ENCODE measurements around the gene DNAJB1. TPM values are rescaled to one million over a fixed set of nuclear protein-coding genes. Genes with fewer than 3 reads are reported as not detected.
"Not testable (repeated sequence)": the region's sequence is repeated elsewhere in the genome, so short reads cannot be mapped to it uniquely, and the experiment has no call there.

Gene DNAJB1
- 10 to 100 TPM; 45.0 to 45.7 TPM for total RNA-seq

DNA sequence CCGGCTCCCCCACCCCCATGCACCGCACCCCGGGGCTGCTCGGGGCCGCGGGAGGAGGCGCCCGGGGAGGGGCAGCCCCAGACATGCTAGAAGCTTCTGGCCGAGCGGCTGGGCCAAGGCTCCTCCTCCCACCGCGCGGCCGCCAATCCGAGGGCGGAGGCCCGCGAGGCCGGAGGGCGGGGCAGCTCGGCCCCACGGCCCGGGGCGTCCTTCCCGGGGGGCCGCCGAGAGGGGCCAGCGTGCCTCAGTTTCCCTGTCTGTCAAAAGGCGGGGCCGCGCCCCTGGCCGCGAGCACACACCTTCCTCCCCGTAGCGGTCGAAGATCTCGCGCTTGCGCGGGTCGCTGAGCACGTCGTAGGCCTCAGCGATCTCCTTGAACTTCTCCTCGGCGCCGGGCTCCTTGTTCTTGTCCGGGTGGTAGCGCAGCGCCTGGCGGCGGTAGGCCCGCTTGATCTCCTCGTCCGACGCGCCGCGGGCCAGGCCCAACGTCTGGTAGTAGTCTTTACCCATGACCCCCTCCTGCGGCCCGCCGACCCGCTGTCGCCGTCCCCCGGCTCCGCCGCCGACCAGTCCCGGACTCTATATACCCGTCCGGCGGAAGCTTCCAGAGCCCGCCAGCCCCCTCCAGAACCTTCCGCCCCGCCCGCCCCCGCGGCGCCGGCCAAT, at the start of gene DNAJB1:
Gene DNAJB1, minus strand, starts transcription at position 558 of the 666 bp plus-strand sequence. Its CDS starts 48 bp downstream, at position 510.
- Mint-ChIP-seq H3K4me1 (peaks cover 62% of the 10 kb centered on the region), H3K27me3 (no peaks in the 10 kb centered on the region), H3K4me3 (peak within 1 kb of the TSS; percentile 92), H3K27ac (peak within 1 kb of the TSS; percentile 95), H3K36me3 (peaks cover 39% of the 10 kb centered on the region), H3K9me3 (no peaks in the 10 kb centered on the region)
- DNase-seq, result peak; percentile 78

DNA sequence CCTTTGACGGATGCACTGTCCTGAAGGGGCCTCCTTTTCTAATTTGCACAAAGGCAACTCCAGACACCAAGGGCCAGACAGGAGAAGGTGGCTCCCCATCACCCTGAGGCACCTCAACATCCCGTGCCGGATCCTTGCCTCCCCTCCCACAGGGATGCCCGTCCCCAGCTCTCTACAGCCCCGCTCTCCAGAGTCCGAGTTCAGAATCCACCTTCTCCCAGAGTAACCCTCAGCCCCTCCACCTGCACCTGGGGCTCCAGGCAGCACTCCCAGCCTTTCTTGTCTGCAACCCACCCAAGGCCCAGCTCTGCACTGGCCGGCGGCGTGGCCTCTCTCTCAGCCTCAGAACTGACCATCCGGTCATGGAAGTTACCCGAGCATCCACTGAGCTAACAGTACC, 48.9 kb upstream of the DNAJB1 start:
- no peaks in the 10 kb centered on the region for H3K9me3 Mint-ChIP-seq
- H3K4me1 Mint-ChIP-seq, result peaks cover 23% of the 10 kb centered on the region
- DNase-seq, result no peak
- peak overlapping the region; percentile 6 for H3K27ac Mint-ChIP-seq
- H3K36me3 Mint-ChIP-seq, result peaks cover 14% of the 10 kb centered on the region
- H3K27me3 Mint-ChIP-seq, result no peaks in the 10 kb centered on the region
- no peak overlapping the region for H3K4me3 Mint-ChIP-seq

DNA sequence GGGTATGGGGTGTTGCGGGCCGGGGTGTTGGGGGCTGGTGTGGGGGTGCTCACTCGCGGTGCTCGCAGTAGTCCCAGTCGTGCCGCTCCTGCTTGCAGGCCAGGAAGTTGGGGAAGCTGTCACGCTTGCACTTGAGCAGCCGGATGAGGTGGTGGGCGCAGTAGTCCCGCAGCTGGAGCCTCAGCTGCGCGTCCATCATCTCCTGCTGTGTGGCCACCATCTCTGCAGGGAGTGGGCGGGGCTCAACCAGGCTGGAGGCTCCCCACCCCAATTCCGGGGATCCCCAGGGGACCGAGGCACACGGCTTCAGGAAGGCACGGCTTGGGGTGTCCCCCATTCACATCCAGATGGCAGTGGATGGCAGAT, 48.5 kb upstream of the DNAJB1 start:
- Mint-ChIP-seq H3K9me3 (no peaks in the 10 kb centered on the region), H3K4me1 (peaks cover 22% of the 10 kb centered on the region), H3K27ac (no peak overlapping the region), H3K36me3 (peaks cover 14% of the 10 kb centered on the region), H3K27me3 (no peaks in the 10 kb centered on the region), H3K4me3 (no peak overlapping the region)
- DNase-seq, result no peak

DNA sequence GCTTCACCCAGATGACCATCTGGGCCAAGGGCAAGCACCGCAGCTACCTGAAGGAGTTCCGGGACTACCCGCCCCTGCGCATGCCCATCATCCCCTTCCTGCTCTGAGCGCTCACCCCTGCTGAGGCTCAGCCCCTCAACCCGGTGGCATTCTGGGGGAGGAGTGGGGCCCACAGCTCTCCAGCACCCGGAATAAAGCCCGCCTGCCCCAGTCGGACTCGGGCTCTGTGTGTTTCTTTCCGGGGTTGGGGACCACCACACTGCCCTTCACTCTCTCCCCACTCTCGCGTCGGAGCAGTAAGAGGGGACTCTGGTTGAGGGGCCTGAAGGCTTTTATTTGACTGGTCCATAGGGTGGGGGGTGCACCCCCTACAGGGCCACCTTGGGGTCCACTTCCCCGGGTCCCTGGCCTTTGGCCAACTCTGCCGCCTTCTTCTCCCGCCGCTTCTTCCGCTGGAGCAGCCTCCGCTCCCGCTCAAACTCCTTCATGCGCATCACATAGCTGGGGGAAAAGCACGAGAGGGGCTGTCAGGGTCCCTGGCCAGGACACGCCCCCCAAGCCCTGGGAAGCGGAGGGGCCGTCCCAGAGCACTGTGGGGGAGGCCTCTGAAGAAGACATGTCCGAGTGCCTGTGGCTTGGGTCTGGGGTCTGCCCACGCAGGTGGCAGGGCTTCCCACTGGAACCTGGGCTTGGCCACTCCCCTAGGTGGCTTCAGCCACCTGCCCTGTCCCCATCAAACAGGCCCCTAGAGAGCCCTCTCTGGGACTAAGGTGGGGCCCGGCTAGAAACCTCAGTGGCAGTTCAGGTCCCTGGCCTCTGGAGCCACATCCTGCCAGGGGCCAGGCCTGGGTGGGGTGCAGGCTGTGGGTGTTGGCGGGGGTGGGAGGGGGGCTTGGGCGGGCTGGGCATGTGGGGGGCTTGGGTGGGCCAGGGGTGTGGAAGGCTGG, 47.8 kb upstream of the DNAJB1 start:
- H3K27me3 Mint-ChIP-seq, result no peaks in the 10 kb centered on the region
- H3K9me3 Mint-ChIP-seq, result no peaks in the 10 kb centered on the region
- peaks cover 12% of the 10 kb centered on the region for H3K36me3 Mint-ChIP-seq
- DNase-seq, result no peak
- no peak overlapping the region for H3K4me3 Mint-ChIP-seq
- peaks cover 21% of the 10 kb centered on the region for H3K4me1 Mint-ChIP-seq
- no peak overlapping the region for H3K27ac Mint-ChIP-seq

DNA sequence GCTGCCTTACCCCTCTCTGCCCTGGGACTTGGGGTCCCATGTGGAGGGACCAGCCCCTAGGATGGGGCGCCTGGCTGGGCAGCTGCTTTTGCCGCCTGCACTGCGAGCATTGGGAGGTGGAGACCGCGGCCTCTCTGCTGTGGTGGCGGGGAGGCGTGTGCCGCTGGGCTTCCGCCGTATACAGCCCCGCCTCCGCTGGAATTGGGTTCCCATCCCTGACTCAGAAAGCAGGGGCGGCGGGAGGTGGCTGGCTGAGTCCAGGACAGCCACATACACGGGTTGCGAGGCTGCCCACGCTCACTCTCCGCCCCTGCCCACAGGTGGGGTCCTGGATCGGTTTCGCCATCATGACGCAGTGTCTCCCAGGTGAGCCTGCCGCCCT, 47.1 kb upstream of the DNAJB1 start:
- Mint-ChIP-seq H3K27ac (no peak overlapping the region), H3K4me3 (no peak overlapping the region), H3K27me3 (no peaks in the 10 kb centered on the region), H3K36me3 (peaks cover 12% of the 10 kb centered on the region), H3K9me3 (no peaks in the 10 kb centered on the region), H3K4me1 (peaks cover 18% of the 10 kb centered on the region)
- DNase-seq, result no peak

DNA sequence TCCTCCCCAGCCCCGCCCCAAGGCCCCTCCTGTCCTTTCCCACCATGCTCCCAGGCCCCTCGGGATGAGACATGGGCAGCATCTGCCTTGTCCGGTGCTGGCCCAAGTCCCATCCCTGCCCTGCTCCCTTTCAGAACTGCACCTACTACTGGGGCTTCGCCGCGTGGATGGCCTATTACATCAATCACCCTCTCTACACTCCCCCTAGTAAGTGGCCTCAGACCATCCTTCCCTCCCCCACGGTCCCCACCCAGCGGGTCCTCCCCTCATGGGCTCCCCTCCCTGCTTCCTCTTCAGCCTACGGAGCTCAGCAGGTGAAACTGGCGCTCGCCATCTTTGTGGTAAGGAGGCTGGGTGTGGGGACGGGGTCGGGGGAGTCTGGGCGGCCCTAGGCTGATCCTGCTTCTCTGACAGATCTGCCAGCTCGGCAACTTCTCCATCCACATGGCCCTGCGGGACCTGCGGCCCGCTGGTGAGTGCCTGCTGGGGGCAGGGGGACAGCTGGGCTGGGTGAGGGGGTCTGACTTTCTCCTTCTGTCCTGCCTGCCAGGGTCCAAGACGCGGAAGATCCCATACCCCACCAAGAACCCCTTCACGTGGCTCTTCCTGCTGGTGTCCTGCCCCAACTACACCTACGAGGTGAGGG, 46.6 kb upstream of the DNAJB1 start:
- not testable (repeated sequence) for H3K9me3 Mint-ChIP-seq, H3K4me3 Mint-ChIP-seq, DNase-seq, H3K27me3 Mint-ChIP-seq, H3K27ac Mint-ChIP-seq
- peaks cover 12% of the 10 kb centered on the region for H3K36me3 Mint-ChIP-seq
- peaks cover 19% of the 10 kb centered on the region for H3K4me1 Mint-ChIP-seq

DNA sequence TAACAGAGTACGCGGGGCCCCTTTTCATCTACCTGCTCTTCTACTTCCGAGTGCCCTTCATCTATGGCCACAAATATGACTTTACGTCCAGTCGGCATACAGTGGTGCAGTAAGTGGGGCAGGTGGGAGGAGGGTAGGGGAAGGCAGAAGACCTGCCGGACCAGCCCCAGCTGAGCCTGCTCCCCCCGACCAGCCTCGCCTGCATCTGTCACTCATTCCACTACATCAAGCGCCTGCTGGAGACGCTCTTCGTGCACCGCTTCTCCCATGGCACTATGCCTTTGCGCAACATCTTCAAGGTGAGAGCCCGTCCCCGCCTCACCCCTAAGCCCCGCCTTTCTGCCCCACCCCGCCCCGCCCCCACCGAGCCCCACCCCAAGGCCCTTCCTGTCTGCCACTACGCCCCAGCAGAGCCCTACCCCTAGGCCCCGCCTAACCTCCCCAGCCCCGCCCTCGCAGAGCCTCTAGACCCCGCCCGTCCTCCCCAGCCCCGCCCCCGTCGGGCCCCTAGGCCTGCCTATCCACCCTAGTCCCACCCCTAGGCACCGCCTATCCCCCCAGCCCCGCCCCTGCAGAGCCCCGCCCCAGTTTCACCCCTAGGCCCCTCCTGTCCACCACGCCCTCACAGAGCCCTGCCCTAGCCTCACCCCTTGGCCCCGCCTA, 45.9 kb upstream of the DNAJB1 start:
- H3K27ac Mint-ChIP-seq, result no peak overlapping the region
- H3K36me3 Mint-ChIP-seq, result peaks cover 12% of the 10 kb centered on the region
- H3K4me1 Mint-ChIP-seq, result peaks cover 18% of the 10 kb centered on the region
- no peak overlapping the region for H3K4me3 Mint-ChIP-seq
- peak; percentile 70 for DNase-seq
- no peaks in the 10 kb centered on the region for H3K27me3 Mint-ChIP-seq
- H3K9me3 Mint-ChIP-seq, result no peaks in the 10 kb centered on the region

DNA sequence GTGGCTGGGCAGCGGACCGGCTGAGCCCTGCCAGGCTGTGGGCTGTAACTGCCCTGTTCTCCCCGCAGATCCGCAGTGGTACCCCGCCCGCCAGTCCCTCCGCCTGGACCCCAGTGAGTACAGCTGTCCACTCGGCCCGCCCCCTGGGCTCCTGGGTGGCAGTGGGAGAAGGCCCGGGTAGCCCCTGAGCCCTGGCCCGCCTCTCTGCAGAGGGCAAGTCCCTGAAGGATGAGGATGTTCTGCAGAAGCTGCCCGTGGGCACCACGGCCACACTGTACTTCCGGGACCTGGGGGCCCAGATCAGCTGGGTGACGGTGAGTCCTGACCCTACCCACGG, 45.4 kb upstream of the DNAJB1 start:
- no peak overlapping the region for H3K4me3 Mint-ChIP-seq

DNA sequence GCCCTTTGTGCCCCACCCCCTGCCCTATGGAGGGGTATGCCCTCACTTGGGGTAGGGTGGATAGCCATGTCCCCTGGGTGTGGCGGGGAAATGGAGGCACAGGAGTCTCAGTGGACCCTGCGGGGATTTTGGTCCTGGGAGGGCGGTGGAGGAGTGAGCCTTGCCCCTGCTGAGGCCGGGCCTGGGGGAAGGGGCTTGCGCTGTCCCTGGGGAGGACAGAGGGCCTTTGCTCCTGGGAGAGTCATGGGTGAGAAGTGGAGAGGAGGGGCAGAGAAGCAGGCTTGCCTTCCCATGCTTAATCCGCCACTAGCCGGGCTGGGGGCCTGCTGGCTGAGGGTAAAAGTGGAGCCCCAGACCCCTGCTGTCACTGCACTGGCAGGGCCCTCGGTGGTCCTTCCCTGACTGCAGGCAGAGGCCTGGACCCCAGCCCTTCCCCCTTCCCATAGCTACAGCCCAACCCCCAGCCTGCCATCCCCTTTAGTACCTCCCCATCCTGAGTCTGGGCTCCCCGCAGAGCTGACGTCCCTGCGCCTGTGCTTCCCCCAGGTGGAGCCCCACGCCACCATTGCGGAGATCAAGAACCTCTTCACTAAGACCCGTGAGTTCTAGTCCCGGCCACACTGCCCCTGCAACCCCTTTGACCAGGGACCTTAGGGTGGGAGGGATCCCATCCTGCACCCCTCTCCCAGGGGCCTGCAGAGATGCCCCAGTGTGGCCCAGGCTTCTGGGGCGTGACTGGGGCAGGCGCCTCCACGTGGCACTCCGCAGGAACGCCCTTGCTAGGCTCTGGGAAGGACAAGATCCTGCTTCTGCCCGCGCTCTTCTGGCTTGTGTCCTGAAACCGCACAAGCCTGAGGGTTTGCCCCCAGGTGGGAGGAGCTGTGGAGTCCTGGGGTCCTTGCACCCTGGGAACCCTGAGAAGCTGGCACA, 44.7 kb upstream of the DNAJB1 start:
- Mint-ChIP-seq H3K4me1 (peaks cover 12% of the 10 kb centered on the region), H3K27me3 (no peaks in the 10 kb centered on the region), H3K4me3 (no peak overlapping the region), H3K27ac (no peak overlapping the region), H3K36me3 (peaks cover 5% of the 10 kb centered on the region), H3K9me3 (no peaks in the 10 kb centered on the region)
- no peak for DNase-seq

More for the DNA sequence above, 45.4 kb upstream of the DNAJB1 start:
- H3K36me3 Mint-ChIP-seq, result peaks cover 8% of the 10 kb centered on the region
- H3K27me3 Mint-ChIP-seq, result no peaks in the 10 kb centered on the region
- H3K4me1 Mint-ChIP-seq, result peaks cover 16% of the 10 kb centered on the region
- H3K9me3 Mint-ChIP-seq, result no peaks in the 10 kb centered on the region
- DNase-seq, result no peak
- no peak overlapping the region for H3K27ac Mint-ChIP-seq

DNA sequence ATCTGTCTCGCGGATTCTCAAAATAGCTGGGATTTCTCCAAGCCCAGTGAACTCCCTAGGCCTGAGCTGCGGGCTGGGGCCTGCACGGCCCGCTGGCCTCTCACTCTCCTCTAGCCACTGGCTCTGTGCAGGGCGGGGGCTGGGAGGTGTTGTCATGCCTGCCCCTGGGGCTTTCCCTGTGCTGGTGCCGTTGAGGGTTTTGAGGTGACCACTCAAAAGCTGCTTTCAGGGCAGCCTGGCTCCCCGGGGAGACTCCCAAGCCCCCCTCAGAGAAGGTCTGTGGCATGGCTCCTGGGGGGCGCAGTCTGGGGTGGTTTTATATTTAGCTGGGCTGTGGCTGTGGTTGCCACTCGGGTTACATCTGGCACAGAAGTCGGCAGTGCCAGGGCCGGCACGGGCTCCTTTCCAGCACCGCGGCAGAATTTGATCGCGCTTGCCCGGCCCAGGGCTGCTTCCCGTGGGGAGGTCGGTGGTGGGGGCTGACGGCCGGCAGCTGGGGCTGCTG, 43.7 kb upstream of the DNAJB1 start:
- Mint-ChIP-seq H3K4me3 (no peak overlapping the region), H3K4me1 (peaks cover 9% of the 10 kb centered on the region), H3K27ac (peak overlapping the region; percentile 49)

DNA sequence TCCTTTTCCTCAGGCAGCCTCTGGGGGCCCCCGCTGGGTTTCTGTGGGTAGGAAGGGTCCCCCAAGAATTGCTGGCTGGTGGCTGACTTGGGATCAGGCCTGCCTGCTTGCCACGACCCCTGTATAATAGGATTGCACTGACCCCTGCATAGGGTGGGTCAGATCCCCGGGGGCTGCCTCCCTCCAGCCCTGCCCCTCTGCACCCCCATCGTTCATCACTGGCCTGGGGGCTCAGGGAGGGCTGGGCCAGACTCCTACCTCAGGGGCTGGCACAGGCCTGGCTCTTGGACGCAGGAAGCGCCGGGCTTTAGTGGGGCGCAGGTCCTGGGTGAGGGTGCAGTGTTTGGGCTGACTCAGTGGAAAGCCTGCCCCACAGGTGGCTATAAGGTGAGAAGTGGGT, 43.1 kb upstream of the DNAJB1 start:
- DNase-seq, result no peak
- H3K27ac Mint-ChIP-seq, result no peak overlapping the region
- peaks cover 5% of the 10 kb centered on the region for H3K36me3 Mint-ChIP-seq
- H3K4me3 Mint-ChIP-seq, result no peak overlapping the region
- H3K4me1 Mint-ChIP-seq, result peaks cover 13% of the 10 kb centered on the region
- no peaks in the 10 kb centered on the region for H3K27me3 Mint-ChIP-seq
- H3K9me3 Mint-ChIP-seq, result no peaks in the 10 kb centered on the region

More for the DNA sequence above, 43.7 kb upstream of the DNAJB1 start:
- Mint-ChIP-seq H3K9me3 (no peaks in the 10 kb centered on the region), H3K27me3 (no peaks in the 10 kb centered on the region), H3K36me3 (peaks cover 5% of the 10 kb centered on the region)
- DNase-seq, result no peak

DNA sequence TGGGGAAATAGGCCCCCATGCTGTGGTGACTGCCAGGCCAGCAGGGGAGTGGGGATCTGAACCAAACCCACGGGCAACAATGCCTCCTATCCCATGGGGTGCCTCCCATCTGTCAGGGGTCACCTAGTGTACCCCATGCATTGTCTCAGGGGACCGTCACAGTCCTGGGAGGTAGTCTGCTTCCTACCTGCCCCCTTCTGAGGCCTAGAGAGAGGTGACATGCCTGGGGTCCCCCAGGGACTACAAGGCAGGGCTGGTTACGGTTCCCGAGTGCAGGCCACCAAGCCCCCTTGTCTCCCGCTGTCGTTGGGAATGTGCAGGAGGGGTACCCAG, 42.5 kb upstream of the DNAJB1 start:
- Mint-ChIP-seq H3K27me3 (no peaks in the 10 kb centered on the region), H3K27ac (no peak overlapping the region), H3K9me3 (no peaks in the 10 kb centered on the region), H3K4me1 (peaks cover 18% of the 10 kb centered on the region), H3K4me3 (no peak overlapping the region), H3K36me3 (peaks cover 5% of the 10 kb centered on the region)
- no peak for DNase-seq

DNA sequence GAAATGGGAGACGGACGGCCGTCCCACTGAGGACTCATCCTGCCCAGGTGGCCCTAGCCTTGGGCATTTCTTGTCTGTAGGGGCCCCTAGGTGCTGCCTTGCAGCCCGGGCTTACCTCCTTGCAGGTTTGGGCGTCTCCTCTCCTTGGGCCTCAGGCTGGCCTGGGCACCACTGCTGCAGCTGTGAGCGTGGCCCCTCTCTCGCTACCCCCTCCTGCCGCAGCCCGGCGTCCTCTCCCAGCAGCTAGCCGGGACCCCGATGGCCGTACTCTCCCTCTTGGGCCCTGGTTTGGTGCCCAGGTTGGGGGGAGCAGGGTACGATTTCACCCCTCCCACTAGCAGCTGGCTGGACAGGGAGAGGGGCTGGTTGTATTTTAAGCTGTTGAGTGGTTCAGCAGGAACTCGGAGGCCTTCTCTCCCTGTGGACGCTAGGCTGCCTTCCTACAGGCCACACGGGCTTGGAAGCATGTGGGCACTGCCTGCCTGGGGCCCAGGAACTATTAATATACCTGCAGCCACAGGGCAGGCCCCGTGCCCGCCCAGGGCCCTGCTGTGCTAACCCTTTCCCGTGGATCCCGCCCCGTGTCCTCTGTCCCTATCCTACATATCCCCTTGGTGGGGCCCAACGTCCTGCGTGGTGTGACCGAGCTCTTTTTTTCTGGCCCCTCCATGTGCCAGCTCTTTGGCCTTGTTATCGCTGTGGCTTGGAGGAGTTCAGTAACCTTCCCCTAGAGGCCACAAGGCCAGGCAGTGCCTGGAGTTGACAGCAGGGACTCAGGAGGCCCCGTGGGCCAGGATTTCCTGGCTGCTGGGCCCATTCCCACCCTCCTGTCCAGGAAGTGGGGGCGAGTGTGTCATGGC, 41.9 kb upstream of the DNAJB1 start:
- H3K4me3 Mint-ChIP-seq, result no peak overlapping the region

More for the DNA sequence above, 41.9 kb upstream of the DNAJB1 start:
- Mint-ChIP-seq H3K27ac (no peak overlapping the region), H3K9me3 (no peaks in the 10 kb centered on the region), H3K27me3 (no peaks in the 10 kb centered on the region), H3K36me3 (peaks cover 5% of the 10 kb centered on the region), H3K4me1 (peaks cover 19% of the 10 kb centered on the region)
- no peak for DNase-seq
